Right lobe of liver (tissue), 4 donors: ENCODE results near the gene HECTD4.

Experiments used
- CTCF ChIP-seq, 4 donors: fragments of 200-600 bp in 3 of 4; fragments of 450-650 bp in 1 of 4; IDR thresholded peaks; one replicate each; pipeline versions ENCODE4 v1.5.1 to v1.8.0; 2016 to 2022; ENCODE audit warnings: antibody characterized with exemption in 4 of 4, mild to moderate bottlenecking in 2 of 4
- POLR2A ChIP-seq: fragments of 450-650 bp; IDR thresholded peaks from one replicate; pipeline ENCODE4 v1.6.1; 2017; ENCODE audit warnings: antibody characterized with exemption, mild to moderate bottlenecking
- donor health status: DM: no; HTN: no; CAD: no.
- donor health status: DM: no; HTN: no; CAD: no.
- donor health status: DM: no; HTN: yes; CAD: no.

GRCh38 chr12:112112409-112113133 is 269.7 kb downstream of the HECTD4 start:
- TF ChIP-seq POLR2A (no peak), CTCF (IDR thresholded peaks at IDR 0.05) (no peak)
